Smooth muscle cell (in vitro differentiated cells): ENCODE results near the gene NEAT1. TPM values are rescaled to one million over a fixed set of nuclear protein-coding genes. Genes with fewer than 3 reads are reported as not detected.

Source experiments
- DNase-seq: peaks from one replicate; lab custom pipeline; 2025; ENCODE audit not compliant: unreplicated experiment; lab: John Stamatoyannopoulos, UW
- H2AFZ ChIP-seq: fragments of 200-600 bp; sonication (generic); 2 replicates; pipeline ENCODE4 v1.6.0; 2016; ENCODE audit warnings: antibody characterized with exemption, low read depth, mild to moderate bottlenecking
- H3F3A ChIP-seq: fragments of 200-600 bp; sonication (generic); 2 replicates; pipeline ENCODE4 v1.6.0; 2017; ENCODE audit warnings: antibody characterized with exemption, low read depth
- H3K27ac ChIP-seq: fragments of 200-600 bp; sonication (generic); 2 replicates; pipeline ENCODE4 v1.5.1; 2016; ENCODE audit warnings: low read depth, mild to moderate bottlenecking
- H3K27me3 ChIP-seq: fragments of 200-600 bp; sonication (generic); 2 replicates; pipeline ENCODE4 v1.6.1; 2016; ENCODE audit warnings: low read depth, mild to moderate bottlenecking
- H3K36me3 ChIP-seq: fragments of 200-600 bp; sonication (generic); 2 replicates; pipeline ENCODE4 v1.5.1; 2016; ENCODE audit warnings: low read depth
- H3K4me1 ChIP-seq: fragments of 200-600 bp; sonication (generic); 2 replicates; pipeline ENCODE4 v1.5.1; 2016; ENCODE audit warnings: low read depth
- H3K4me2 ChIP-seq: fragments of 200-600 bp; sonication (generic); 2 replicates; pipeline ENCODE4 v1.6.0; 2016; ENCODE audit warnings: mild to moderate bottlenecking
- H3K4me3 ChIP-seq: fragments of 200-600 bp; sonication (generic); 2 replicates; pipeline ENCODE4 v1.5.1; 2016; ENCODE audit warnings: mild to moderate bottlenecking
- H3K79me2 ChIP-seq: fragments of 200-600 bp; sonication (generic); 2 replicates; pipeline ENCODE4 v1.6.0; 2016; ENCODE audit warnings: low read depth, mild to moderate bottlenecking
- H3K9ac ChIP-seq: fragments of 200-600 bp; sonication (generic); 2 replicates; pipeline ENCODE4 v1.6.0; 2016; ENCODE audit warnings: low read depth
- H3K9me3 ChIP-seq: fragments of 200-600 bp; sonication (generic); replicated peaks from 2 replicates; pipeline ENCODE4 v1.5.1; 2016; ENCODE audit warnings: low read depth
- H4K20me1 ChIP-seq: fragments of 200-600 bp; sonication (generic); 2 replicates; pipeline ENCODE4 v1.6.0; 2016; ENCODE audit warnings: low read depth
- WGBS: methylation state at CpG from one replicate; pipeline ENCODE4 v1.1.7; 2016; ENCODE audit warnings: low lambda C conversion rate; 5-methylcytosine and 5-hydroxymethylcytosine counted together
- polyA plus RNA-seq: library from polyadenylated mRNA; unstranded; fragments of >200 nt; fragmentation: Nextera tagmentation; extraction: Ambion mirVana; gene quantifications from 2 replicates; pipeline ENCODE4 v1.2.1, GENCODE V29; 2016
- total RNA-seq: library from RNA; depleted of rRNA; stranded (reverse); fragments of >200 nt; gene quantifications from 2 replicates; pipeline ENCODE4 v1.2.3, GENCODE V29; 2014
- TF ChIP-seq, protein P1 (sequence below): fragments of 200-600 bp; sonication (generic); IDR thresholded peaks from 2 replicates; pipeline ENCODE4 v1.5.1; 2017; ENCODE audit warnings: borderline replicate concordance, mild to moderate bottlenecking, antibody characterized with exemption; ENCODE audit not compliant: insufficient read depth, poor library complexity, severe bottlenecking

Gene NEAT1
- total and polyA plus RNA-seq, 2 experiments from 2014 or later: 14.9 to 155 TPM

DNA sequence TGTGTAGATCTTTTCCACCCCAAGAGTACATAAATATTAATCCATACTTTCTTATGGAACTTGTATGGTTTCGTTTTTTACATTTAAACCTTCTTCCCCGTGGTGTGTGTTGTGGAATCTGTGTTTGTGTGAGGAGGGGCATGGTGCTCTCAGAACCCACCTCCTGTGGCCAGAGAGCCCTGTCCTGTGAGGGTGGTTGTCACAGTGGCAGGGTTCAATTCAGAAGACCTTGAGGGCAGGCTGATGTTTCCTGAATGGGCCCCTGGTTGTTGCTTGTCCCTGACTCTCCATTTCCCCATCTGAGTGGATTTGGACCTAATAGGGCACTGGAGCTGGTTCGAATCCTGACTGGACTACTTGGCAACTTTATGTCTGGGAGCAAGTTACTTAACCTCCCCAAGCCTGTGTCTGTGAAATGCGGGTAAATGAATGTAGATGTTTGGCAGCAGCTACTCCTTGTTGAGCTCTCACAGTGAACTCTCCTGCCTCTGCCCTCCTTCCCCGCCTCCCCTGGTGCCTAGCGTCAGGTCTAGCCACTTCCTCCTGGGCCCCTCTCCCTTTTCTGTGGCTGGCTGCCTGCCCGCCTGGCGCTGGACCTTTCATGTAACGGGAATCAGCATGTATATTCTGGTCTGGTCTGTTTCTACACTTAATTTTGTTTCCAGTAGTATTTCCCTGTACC, 7.3 kb downstream of the NEAT1 start:
- H3K9me3 ChIP-seq: no peaks in the 10 kb centered on the region
- 36% methylated on average over 9 of the region's 9 CpGs for WGBS
- peak overlapping the region; percentile 99 for H3K4me2 ChIP-seq
- peak overlapping the region; percentile 35 for H3K9ac ChIP-seq
- H3K27me3 ChIP-seq: no peaks in the 10 kb centered on the region
- H3K36me3 ChIP-seq: no peaks in the 10 kb centered on the region
- peaks cover 100% of the 10 kb centered on the region for H3K79me2 ChIP-seq
- H2AFZ ChIP-seq: no peak overlapping the region
- TF ChIP-seq, protein P1, sequence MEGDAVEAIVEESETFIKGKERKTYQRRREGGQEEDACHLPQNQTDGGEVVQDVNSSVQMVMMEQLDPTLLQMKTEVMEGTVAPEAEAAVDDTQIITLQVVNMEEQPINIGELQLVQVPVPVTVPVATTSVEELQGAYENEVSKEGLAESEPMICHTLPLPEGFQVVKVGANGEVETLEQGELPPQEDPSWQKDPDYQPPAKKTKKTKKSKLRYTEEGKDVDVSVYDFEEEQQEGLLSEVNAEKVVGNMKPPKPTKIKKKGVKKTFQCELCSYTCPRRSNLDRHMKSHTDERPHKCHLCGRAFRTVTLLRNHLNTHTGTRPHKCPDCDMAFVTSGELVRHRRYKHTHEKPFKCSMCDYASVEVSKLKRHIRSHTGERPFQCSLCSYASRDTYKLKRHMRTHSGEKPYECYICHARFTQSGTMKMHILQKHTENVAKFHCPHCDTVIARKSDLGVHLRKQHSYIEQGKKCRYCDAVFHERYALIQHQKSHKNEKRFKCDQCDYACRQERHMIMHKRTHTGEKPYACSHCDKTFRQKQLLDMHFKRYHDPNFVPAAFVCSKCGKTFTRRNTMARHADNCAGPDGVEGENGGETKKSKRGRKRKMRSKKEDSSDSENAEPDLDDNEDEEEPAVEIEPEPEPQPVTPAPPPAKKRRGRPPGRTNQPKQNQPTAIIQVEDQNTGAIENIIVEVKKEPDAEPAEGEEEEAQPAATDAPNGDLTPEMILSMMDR: no peak
- peaks cover 79% of the 10 kb centered on the region for H3F3A ChIP-seq
- peak overlapping the region; percentile 100 for H3K27ac ChIP-seq
- no peak for DNase-seq
- H4K20me1 ChIP-seq: peaks cover 100% of the 10 kb centered on the region
- peaks cover 6% of the 10 kb centered on the region for H3K4me1 ChIP-seq
- peak overlapping the region; percentile 88 for H3K4me3 ChIP-seq

DNA sequence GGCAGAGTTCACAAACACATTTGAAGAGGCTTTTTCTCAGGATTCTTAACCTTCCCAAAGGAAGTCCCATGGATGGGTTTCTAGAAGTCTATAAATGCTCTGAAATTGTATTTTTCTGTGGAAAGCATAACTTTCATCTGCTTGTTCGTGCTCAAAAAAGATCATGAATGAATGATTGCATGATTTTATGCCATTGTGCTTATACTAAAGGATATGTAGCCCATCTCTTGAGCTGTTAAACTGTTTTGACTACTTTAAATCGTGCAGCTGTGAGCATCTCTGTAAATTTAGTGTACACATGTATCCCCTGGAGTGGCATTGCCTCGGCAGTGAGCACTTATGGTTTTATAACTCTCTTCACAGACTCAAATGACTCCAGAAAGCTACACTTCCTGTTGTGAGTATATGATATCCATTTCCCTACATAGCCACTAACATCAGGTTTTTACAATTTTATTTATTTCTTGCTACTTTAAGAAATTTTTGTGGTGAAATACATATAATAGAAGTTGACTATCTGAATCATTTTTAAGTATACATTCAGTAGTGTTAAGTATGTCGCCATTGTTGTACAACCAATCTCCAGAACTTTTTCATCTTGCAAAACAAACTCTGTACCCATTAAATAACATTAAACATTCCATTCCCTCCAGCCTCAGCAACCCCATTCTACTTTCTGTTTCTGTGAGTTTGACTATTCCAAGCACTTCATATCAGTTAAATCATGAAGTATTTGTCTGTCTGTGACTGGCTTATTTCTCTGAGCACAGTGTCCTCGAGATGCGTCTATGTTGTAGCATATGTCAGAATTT, 8.0 kb downstream of the NEAT1 start:
- no peaks in the 10 kb centered on the region for H3K36me3 ChIP-seq
- H3K27ac ChIP-seq: peak overlapping the region; percentile 100
- H3K9me3 ChIP-seq: no peaks in the 10 kb centered on the region
- TF ChIP-seq, protein P1: no peak
- H3K9ac ChIP-seq: peak overlapping the region; percentile 35
- H2AFZ ChIP-seq: no peak overlapping the region
- H3F3A ChIP-seq: peaks cover 79% of the 10 kb centered on the region
- H3K4me2 ChIP-seq: peak overlapping the region; percentile 99
- H3K4me1 ChIP-seq: peaks cover 6% of the 10 kb centered on the region
- no peak for DNase-seq
- H4K20me1 ChIP-seq: peaks cover 100% of the 10 kb centered on the region
- peak overlapping the region; percentile 88 for H3K4me3 ChIP-seq
- no peaks in the 10 kb centered on the region for H3K27me3 ChIP-seq
- 68% methylated on average over 6 of the region's 6 CpGs for WGBS
- peaks cover 100% of the 10 kb centered on the region for H3K79me2 ChIP-seq

DNA sequence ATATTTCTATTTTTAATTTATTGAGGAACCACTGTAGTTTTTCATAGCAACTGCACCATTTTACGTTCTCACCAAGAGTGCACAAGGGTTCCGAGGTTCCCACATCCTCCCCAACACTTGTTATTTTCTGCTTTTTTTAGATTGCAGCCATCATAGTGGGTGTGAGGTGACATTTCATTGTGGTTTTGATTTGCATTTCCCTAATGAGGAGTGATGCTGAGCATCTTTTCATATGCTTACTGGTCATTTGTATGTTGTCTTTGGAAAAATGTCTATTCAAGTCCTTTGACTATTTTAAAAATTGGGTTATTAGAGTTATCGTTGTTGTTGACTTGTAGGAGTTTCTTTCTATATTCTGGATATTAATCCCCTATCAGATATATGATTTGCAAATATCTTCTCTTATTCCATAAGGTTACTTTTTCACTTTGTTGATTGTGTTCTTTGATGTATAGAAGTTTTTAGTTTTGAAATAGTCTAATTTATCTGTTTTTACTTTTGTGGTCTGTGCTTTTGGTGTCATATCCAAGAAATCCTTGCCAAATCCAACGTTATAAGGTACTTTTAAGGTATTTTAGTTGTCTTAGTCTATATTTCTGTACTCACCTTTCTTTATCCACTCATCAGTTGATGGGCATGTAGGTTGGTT, 9.0 kb downstream of the NEAT1 start:
- Histone ChIP-seq H3K4me1 (peaks cover 4% of the 10 kb centered on the region), H3K4me2 (peak overlapping the region; percentile 99), H3K79me2 (peaks cover 100% of the 10 kb centered on the region), H2AFZ (no peak overlapping the region), H3K4me3 (peak overlapping the region; percentile 88), H3F3A (peaks cover 81% of the 10 kb centered on the region), H3K9ac (no peak overlapping the region), H4K20me1 (peaks cover 100% of the 10 kb centered on the region), H3K27ac (peak overlapping the region; percentile 100), H3K36me3 (no peaks in the 10 kb centered on the region), H3K9me3 (no peaks in the 10 kb centered on the region), H3K27me3 (no peaks in the 10 kb centered on the region)
- DNase-seq: no peak
- 62% methylated on average over 4 of the region's 4 CpGs for WGBS
- TF ChIP-seq, protein P1: no peak
